Heart left ventricle (tissue), 16 donors: Measurements from ENCODE around the gene SSNA1. TPM values are rescaled to one million over a fixed set of nuclear protein-coding genes. Genes with fewer than 3 reads are reported as not detected.
"Not testable (repeated sequence)": the region's sequence is repeated elsewhere in the genome, so short reads cannot be mapped to it uniquely, and the experiment has no call there.

Experiments
- ATAC-seq, 4 donors: fragments of 200-7000 bp; cut with Tn5 transposase; one replicate each; pipeline ENCODE4 v1.9.1; 2020 to 2022; ENCODE audit warnings: moderate library complexity in 4 of 4, mild to moderate bottlenecking in 3 of 4, moderate number of reproducible peaks in 1 of 4
- DNase-seq, 5 donors: peaks; one replicate each; pipeline ENCODE4 v3.0.0-alpha.2; 2020
- H3K27ac ChIP-seq, 12 donors: fragments of 200-600 bp; sonication (generic) in 4 of 12; one replicate each; pipeline versions ENCODE4 v1.5.0 to v1.8.0; 2016 to 2022; ENCODE audit warnings: mild to moderate bottlenecking in 2 of 12
- H3K27me3 ChIP-seq, 9 donors: fragments of 200-600 bp; sonication (generic) in 2 of 9; one replicate each; pipeline versions ENCODE4 v1.5.1 to v1.8.0; 2016 to 2022; ENCODE audit warnings: mild to moderate bottlenecking in 3 of 9
- H3K36me3 ChIP-seq, 9 donors: fragments of 200-600 bp; sonication (generic) in 2 of 9; one replicate each; pipeline versions ENCODE4 v1.5.0 to v1.8.0; 2018 to 2022; ENCODE audit warnings: mild to moderate bottlenecking in 2 of 9
- H3K4me1 ChIP-seq, 12 donors: fragments of 200-600 bp; sonication (generic) in 4 of 12; one replicate each; pipeline versions ENCODE4 v1.5.0 to v1.8.0; 2016 to 2022; ENCODE audit warnings: mild to moderate bottlenecking in 3 of 12
- H3K4me3 ChIP-seq, 12 donors: fragments of 200-600 bp; sonication (generic) in 4 of 12; one replicate each; pipeline versions ENCODE4 v1.5.0 to v1.8.0; 2017 to 2022; ENCODE audit warnings: mild to moderate bottlenecking in 9 of 12, moderate library complexity in 4 of 12
- H3K9me3 ChIP-seq, 12 donors: fragments of 200-600 bp; sonication (generic) in 4 of 12; one replicate each; pipeline versions ENCODE4 v1.5.0 to v1.8.0; 2016 to 2022; ENCODE audit warnings: mild to moderate bottlenecking in 1 of 12
- CTCF ChIP-seq, 12 donors: fragments of 200-600 bp; sonication (generic) in 4 of 12; IDR thresholded peaks; one replicate each; pipeline versions ENCODE4 v1.5.0 to v1.8.0; 2018 to 2022; ENCODE audit warnings: antibody characterized with exemption in 12 of 12, mild to moderate bottlenecking in 5 of 12
- POLR2A ChIP-seq, 2 donors: fragments of 450-650 bp; IDR thresholded peaks; one replicate each; pipeline ENCODE4 v1.6.1; 2017; ENCODE audit warnings: antibody characterized with exemption in 2 of 2, mild to moderate bottlenecking in 2 of 2, moderate library complexity in 2 of 2
- WGBS, 4 donors: extraction: QIAGEN DNeasy Blood & Tissue Kit in 2 of 4; methylation state at CpG; one replicate each; pipeline versions ENCODE4 v1.1.5 to v1.1.7; 2013 to 2018; 5-methylcytosine and 5-hydroxymethylcytosine counted together
- intact Hi-C, 10 donors: fragments of 100-400 bp; cut with DNase I; formaldehyde crosslinking; loops; one replicate each; pipeline versions ENCODE4 v1.11.1 to v1.14.2; 2022
- microRNA-seq, 4 donors: library from miRNA; unstranded; fragments of <30 nt; microRNA quantifications; one replicate each; pipeline versions ENCODE4 to v1.2.0, GENCODE V29; 2017 to 2020
- polyA plus RNA-seq, 2 donors: library from polyadenylated mRNA; stranded (reverse); fragments of 200-250 nt; gene quantifications; one replicate each; pipeline ENCODE4 v1.2.3, GENCODE V29; 2013
- total RNA-seq, 9 donors: library from RNA; depleted of rRNA in 2 of 9; stranded (reverse); fragments of >200 nt in 2 of 9; fragmentation: NEBNext Ultra II Directional in 3 of 9; extraction: Animal tissue kit (Norgen Biotek cat#: 25700) in 3 of 9; gene quantifications; one replicate each; pipeline versions ENCODE4 v1.1.0 to v1.2.4, GENCODE V29; 2016 to 2023
- donor health status: ischemic (EF 13 %, LVEDD 7.1; RV severe dilation, severe dysfunction).
- donor health status: healthy with polysubstance abuse.
- donor health status: DM: no; HTN: yes; CAD: no.
- donor health status: DM: no; HTN: no; CAD: no.
- donor health status: ischemic (EF 25% LVEDD 6.9; RV normal size, moderate dysfunction).
- donor health status: ischemic (EF 25% LVEDD 5.7; RV mildly dilated, moderate dysfunction).
- donor health status: healthy.
- donor health status: DM: yes; HTN: yes; CAD: no.
- donor health status: ischemic (EF 35%, LVEDD 5.7; RV mildly dilated, moderate dysfunction).
- donor health status: nonischemic (EF 11% LVEDD 7.7; RV severe dilation, severe dysfunction).
- donor health status: DM: yes; HTN: yes; CAD: no.
- donor health status: PGD.
- donor health status: ischemic (EF 29% LVEDD 5.4; RV normal size, mild dysfunction).
- donor health status: nonischemic (EF 23%, LVEDD 6.1; RV moderate dilation, normal function).

SSNA1 gene
- total and polyA plus RNA-seq, 11 donors = 46.0 to 161 (median 67.7) TPM

GRCh38 chr9:137237759-137238726 is 49.6 kb downstream of the SSNA1 start:
- TF ChIP-seq CTCF (IDR thresholded peaks at IDR 0.05) (no peak), POLR2A (IDR thresholded peaks at IDR 0.05) (no peak)
- ATAC-seq = no peak
- WGBS, 4 donors = 74 to 80% (median 75%) methylated on average over 6 to 13 of the region's 13 CpGs
- H3K27me3 ChIP-seq = peaks cover 0 to 12% (median 0%) of the 10 kb centered on the region in 9 donors
- intact Hi-C loops = loop anchor here in 2 of 10 donors (5.0 to 10.0 kb wide), 2 partner anchors 121 to 453 kb away; no protein-coding TSS in a partner anchor
- H3K36me3 ChIP-seq = peaks cover 0 to 14% (median 10%) of the 10 kb centered on the region in 9 donors
- no peak for DNase-seq
- H3K4me3 ChIP-seq = no peak overlapping the region
- peak overlapping the region in 1 of 12 donors; percentile 37 for H3K27ac ChIP-seq
- H3K9me3 ChIP-seq = no peaks in the 10 kb centered on the region
- H3K4me1 ChIP-seq = peaks cover 0 to 63% (median 38%) of the 10 kb centered on the region in 12 donors

GRCh38 chr9:137239541-137240200 is 51.2 kb downstream of the SSNA1 start:
- Histone ChIP-seq H3K4me3 (peak overlapping the region; percentile 54 to 97 (median 66)), H3K27ac (peak overlapping the region in 11 of 12 donors; percentile 91 to 100 (median 99)), H3K4me1 (peaks cover 0 to 76% (median 52%) of the 10 kb centered on the region in 12 donors), H3K36me3 (peaks cover 0 to 24% (median 18%) of the 10 kb centered on the region in 9 donors)
- ATAC-seq, DNase-seq, H3K9me3 ChIP-seq, H3K27me3 ChIP-seq: not testable (repeated sequence)
- WGBS, 4 donors = 60 to 64% (median 61%) methylated on average over 27 of the region's 27 CpGs
- intact Hi-C loops = loop anchor here in 4 of 10 donors (2.0 to 10.0 kb wide), 3 partner anchors 37 to 455 kb away; partner anchors contain the start of gene TOR4A (in 2 of the 4)

Small RNAs within 50 kb of the gene (microRNA-seq; reads per million reads assigned to microRNA genes)
- gene MIR3621 = 0 reads per million in 4 donors

Other genes starting within 250 kb of the SSNA1 start
Only the 30 nearest of the 33 such genes appear.
- 1,000 to 10,000 TPM; 1,152 to 4,769 (median 3,109) TPM for gene PTGDS, start 211.2 kb upstream of the SSNA1 start, total RNA-seq
- 1,000 to 10,000 TPM; 2,982 to 5,295 TPM for gene PTGDS, start 211.2 kb upstream of the SSNA1 start, polyA plus RNA-seq
- gene LCNL1, start 205.7 kb upstream of the SSNA1 start, total RNA-seq = 10 to 100 TPM in 2 of 9 donors, 1 to 10 TPM in 5, under 1 TPM in 2; 0.16 to 14.9 (median 2.7) TPM
- 1 to 10 TPM in 1 of 2 donors, under 1 TPM in 1; 0.14 to 5.8 TPM for gene LCNL1, start 205.7 kb upstream of the SSNA1 start, polyA plus RNA-seq
- gene PAXX, start 196.3 kb upstream of the SSNA1 start, total RNA-seq = 10 to 100 TPM; 15.0 to 35.3 (median 19.4) TPM
- gene PAXX, start 196.3 kb upstream of the SSNA1 start, polyA plus RNA-seq = 10 to 100 TPM; 31.2 to 57.3 TPM
- 10 to 100 TPM in 1 of 9 donors, 1 to 10 TPM in 8; 1.5 to 16.7 (median 5.0) TPM for gene CLIC3, start 192.1 kb upstream of the SSNA1 start, total RNA-seq
- gene CLIC3, start 192.1 kb upstream of the SSNA1 start, polyA plus RNA-seq = 10 to 100 TPM in 1 of 2 donors, 1 to 10 TPM in 1; 3.9 to 11.3 TPM
- gene ABCA2, start 160.4 kb upstream of the SSNA1 start, total RNA-seq = 10 to 100 TPM; 19.1 to 44.3 (median 33.4) TPM
- 10 to 100 TPM; 13.1 to 30.6 TPM for gene ABCA2, start 160.4 kb upstream of the SSNA1 start, polyA plus RNA-seq
- gene FUT7, start 156.6 kb upstream of the SSNA1 start, total RNA-seq = under 1 TPM in 2 of 9 donors, not detected in 7; 0.15 to 0.48 TPM
- under 1 TPM in 1 of 2 donors, not detected in 1; 0.17 TPM for gene FUT7, start 156.6 kb upstream of the SSNA1 start, polyA plus RNA-seq
- gene NPDC1, start 142.5 kb upstream of the SSNA1 start, total RNA-seq = 100 to 1,000 TPM in 1 of 9 donors, 10 to 100 TPM in 8; 45.1 to 114 (median 55.1) TPM
- gene NPDC1, start 142.5 kb upstream of the SSNA1 start, polyA plus RNA-seq = 10 to 100 TPM; 38.4 to 71.7 TPM
- 1 to 10 TPM in 8 of 9 donors, under 1 TPM in 1; 0.85 to 2.9 (median 1.2) TPM for gene ENTPD2, start 134.6 kb upstream of the SSNA1 start, total RNA-seq
- 1 to 10 TPM in 1 of 2 donors, under 1 TPM in 1; 0.50 to 1.2 TPM for gene ENTPD2, start 134.6 kb upstream of the SSNA1 start, polyA plus RNA-seq
- 1 to 10 TPM in 1 of 9 donors, under 1 TPM in 8; 0.09 to 2.0 (median 0.20) TPM for gene SAPCD2, start 118.1 kb upstream of the SSNA1 start, total RNA-seq
- under 1 TPM; 0.15 to 0.22 TPM for gene SAPCD2, start 118.1 kb upstream of the SSNA1 start, polyA plus RNA-seq
- 10 to 100 TPM in 4 of 9 donors, 1 to 10 TPM in 5; 5.9 to 15.1 (median 9.4) TPM for gene UAP1L1, start 111.2 kb upstream of the SSNA1 start, total RNA-seq
- 10 to 100 TPM in 1 of 2 donors, 1 to 10 TPM in 1; 3.9 to 12.4 TPM for gene UAP1L1, start 111.2 kb upstream of the SSNA1 start, polyA plus RNA-seq
- gene MAN1B1, start 101.7 kb upstream of the SSNA1 start, total RNA-seq = 10 to 100 TPM; 17.6 to 40.6 (median 21.7) TPM
- gene MAN1B1, start 101.7 kb upstream of the SSNA1 start, polyA plus RNA-seq = 10 to 100 TPM; 26.7 to 29.5 TPM
- gene DPP7, start 73.9 kb upstream of the SSNA1 start, total RNA-seq = 100 to 1,000 TPM in 8 of 9 donors, 10 to 100 TPM in 1; 96.6 to 137 (median 119) TPM
- gene DPP7, start 73.9 kb upstream of the SSNA1 start, polyA plus RNA-seq = 100 to 1,000 TPM; 112 to 260 TPM
- gene GRIN1, start 49.5 kb upstream of the SSNA1 start, total RNA-seq = not detected
- gene GRIN1, start 49.5 kb upstream of the SSNA1 start, polyA plus RNA-seq = under 1 TPM in 1 of 2 donors, not detected in 1; 0.10 TPM
- not detected for gene LRRC26, start 18.6 kb upstream of the SSNA1 start, total RNA-seq
- not detected for gene LRRC26, start 18.6 kb upstream of the SSNA1 start, polyA plus RNA-seq
- not detected for gene TMEM210, start 16.6 kb upstream of the SSNA1 start, total RNA-seq
- not detected for gene TMEM210, start 16.6 kb upstream of the SSNA1 start, polyA plus RNA-seq
- gene ANAPC2, start 116 bp upstream of the SSNA1 start, total RNA-seq = 10 to 100 TPM; 14.3 to 35.9 (median 28.9) TPM
- 10 to 100 TPM; 26.6 to 33.4 TPM for gene ANAPC2, start 116 bp upstream of the SSNA1 start, polyA plus RNA-seq
- 10 to 100 TPM; 11.5 to 18.0 (median 16.6) TPM for gene TPRN, start 12.1 kb downstream of the SSNA1 start, total RNA-seq
- 10 to 100 TPM; 12.5 to 16.7 TPM for gene TPRN, start 12.1 kb downstream of the SSNA1 start, polyA plus RNA-seq
- gene TMEM203, start 17.0 kb downstream of the SSNA1 start, total RNA-seq = 10 to 100 TPM; 30.8 to 43.7 (median 39.9) TPM
- gene TMEM203, start 17.0 kb downstream of the SSNA1 start, polyA plus RNA-seq = 10 to 100 TPM; 49.8 to 52.0 TPM
- 1 to 10 TPM; 4.5 to 9.6 (median 6.1) TPM for gene NDOR1, start 17.0 kb downstream of the SSNA1 start, total RNA-seq
- 1 to 10 TPM; 6.2 to 9.2 TPM for gene NDOR1, start 17.0 kb downstream of the SSNA1 start, polyA plus RNA-seq
- gene RNF208, start 33.6 kb downstream of the SSNA1 start, total RNA-seq = 10 to 100 TPM in 7 of 9 donors, 1 to 10 TPM in 2; 6.9 to 34.1 (median 22.5) TPM
- 10 to 100 TPM in 1 of 2 donors, 1 to 10 TPM in 1; 9.3 to 72.7 TPM for gene RNF208, start 33.6 kb downstream of the SSNA1 start, polyA plus RNA-seq
- gene CYSRT1, start 36.5 kb downstream of the SSNA1 start, total RNA-seq = under 1 TPM in 6 of 9 donors, not detected in 3; 0.22 to 0.61 (median 0.29) TPM
- gene CYSRT1, start 36.5 kb downstream of the SSNA1 start, polyA plus RNA-seq = under 1 TPM; 0.14 to 0.27 TPM
- gene RNF224, start 38.8 kb downstream of the SSNA1 start, total RNA-seq = not detected
- not detected for gene RNF224, start 38.8 kb downstream of the SSNA1 start, polyA plus RNA-seq
- not detected for gene SLC34A3, start 42.2 kb downstream of the SSNA1 start, total RNA-seq
- not detected for gene SLC34A3, start 42.2 kb downstream of the SSNA1 start, polyA plus RNA-seq
- 100 to 1,000 TPM; 244 to 769 (median 456) TPM for gene TUBB4B, start 52.6 kb downstream of the SSNA1 start, total RNA-seq
- 100 to 1,000 TPM; 705 to 900 TPM for gene TUBB4B, start 52.6 kb downstream of the SSNA1 start, polyA plus RNA-seq
- gene STPG3, start 62.6 kb downstream of the SSNA1 start, total RNA-seq = under 1 TPM in 2 of 9 donors, not detected in 7; 0.23 to 0.31 TPM
- gene STPG3, start 62.6 kb downstream of the SSNA1 start, polyA plus RNA-seq = under 1 TPM in 1 of 2 donors, not detected in 1; 0.61 TPM
- 10 to 100 TPM; 32.5 to 55.5 (median 38.1) TPM for gene NELFB, start 66.7 kb downstream of the SSNA1 start, total RNA-seq
- gene NELFB, start 66.7 kb downstream of the SSNA1 start, polyA plus RNA-seq = 10 to 100 TPM; 31.4 to 77.8 TPM
- 10 to 100 TPM; 14.0 to 46.4 (median 18.5) TPM for gene TOR4A, start 89.0 kb downstream of the SSNA1 start, total RNA-seq
- gene TOR4A, start 89.0 kb downstream of the SSNA1 start, polyA plus RNA-seq = 10 to 100 TPM in 1 of 2 donors, 1 to 10 TPM in 1; 6.6 to 16.3 TPM
- 10 to 100 TPM in 5 of 9 donors, 1 to 10 TPM in 4; 6.4 to 15.8 (median 10.3) TPM for gene NRARP, start 113.6 kb downstream of the SSNA1 start, total RNA-seq
- gene NRARP, start 113.6 kb downstream of the SSNA1 start, polyA plus RNA-seq = 1 to 10 TPM; 1.6 to 4.2 TPM
- 10 to 100 TPM in 2 of 9 donors, 1 to 10 TPM in 7; 4.1 to 12.9 (median 8.6) TPM for gene EXD3, start 234.5 kb downstream of the SSNA1 start, total RNA-seq
- 10 to 100 TPM in 1 of 2 donors, 1 to 10 TPM in 1; 5.6 to 15.2 TPM for gene EXD3, start 234.5 kb downstream of the SSNA1 start, polyA plus RNA-seq
- gene NOXA1, start 234.7 kb downstream of the SSNA1 start, total RNA-seq = 1 to 10 TPM in 8 of 9 donors, under 1 TPM in 1; 0.81 to 5.5 (median 2.7) TPM
- gene NOXA1, start 234.7 kb downstream of the SSNA1 start, polyA plus RNA-seq = 1 to 10 TPM in 1 of 2 donors, under 1 TPM in 1; 0.44 to 4.1 TPM